ENCODE measurements around the gene GLT8D2.

GRCh38 chr12:104048162-104048561 lies 1.8 kb downstream of the GLT8D2 start:
- TF ChIP-seq, protein P1, sequence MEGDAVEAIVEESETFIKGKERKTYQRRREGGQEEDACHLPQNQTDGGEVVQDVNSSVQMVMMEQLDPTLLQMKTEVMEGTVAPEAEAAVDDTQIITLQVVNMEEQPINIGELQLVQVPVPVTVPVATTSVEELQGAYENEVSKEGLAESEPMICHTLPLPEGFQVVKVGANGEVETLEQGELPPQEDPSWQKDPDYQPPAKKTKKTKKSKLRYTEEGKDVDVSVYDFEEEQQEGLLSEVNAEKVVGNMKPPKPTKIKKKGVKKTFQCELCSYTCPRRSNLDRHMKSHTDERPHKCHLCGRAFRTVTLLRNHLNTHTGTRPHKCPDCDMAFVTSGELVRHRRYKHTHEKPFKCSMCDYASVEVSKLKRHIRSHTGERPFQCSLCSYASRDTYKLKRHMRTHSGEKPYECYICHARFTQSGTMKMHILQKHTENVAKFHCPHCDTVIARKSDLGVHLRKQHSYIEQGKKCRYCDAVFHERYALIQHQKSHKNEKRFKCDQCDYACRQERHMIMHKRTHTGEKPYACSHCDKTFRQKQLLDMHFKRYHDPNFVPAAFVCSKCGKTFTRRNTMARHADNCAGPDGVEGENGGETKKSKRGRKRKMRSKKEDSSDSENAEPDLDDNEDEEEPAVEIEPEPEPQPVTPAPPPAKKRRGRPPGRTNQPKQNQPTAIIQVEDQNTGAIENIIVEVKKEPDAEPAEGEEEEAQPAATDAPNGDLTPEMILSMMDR (conservative IDR thresholded peaks at IDR 0.05; ENCODE audit: low read depth, low read length): no peak
- TF ChIP-seq EZH2 (IDR thresholded peaks at IDR 0.05; ENCODE audit: low read length, unreplicated experiment): no peak

Measured in PC-3 (cell line).